ENCODE data around the gene KCNQ1.

- no peak for TF ChIP-seq GATA2 (IDR thresholded peaks at IDR 0.05; ENCODE audit: low read depth, low read length)
- TF ChIP-seq GATA3 (IDR thresholded peaks at IDR 0.05; ENCODE audit: low read depth, low read length), result no peak
Measured at GRCh38 chr11:2551131-2551530, 106.3 kb downstream of the KCNQ1 start.
